ENCODE data around the gene ZNF837.

Gene ZNF837

GRCh38 chr19:58336820-58337219 is 44.0 kb downstream of the ZNF837 start:
- CTCF ChIA-PET: no interaction called here
- H3K9me3 ChIP-seq (ENCODE audit: control insufficient read depth, insufficient read depth, low read depth, low read length): no peaks in the 10 kb centered on the region
- TF ChIP-seq ZNF23 (tag by site-specific recombination; IDR thresholded peaks at IDR 0.05; ENCODE audit: borderline replicate concordance): no peak
- TF ChIP-seq ZNF155 (tag by site-specific recombination; IDR thresholded peaks at IDR 0.05): no peak
- TF ChIP-seq RBAK (tag by site-specific recombination; IDR thresholded peaks at IDR 0.05): no peak
- TF ChIP-seq TSHZ1 (tag by site-specific recombination; IDR thresholded peaks at IDR 0.05; ENCODE audit: borderline replicate concordance): no peak
- TF ChIP-seq ZFP37 (tag by site-specific recombination; IDR thresholded peaks at IDR 0.05): no peak
- TF ChIP-seq ZNF302 (tag by site-specific recombination; IDR thresholded peaks at IDR 0.05; ENCODE audit: low read depth): no peak
- no peak for TF ChIP-seq ZNF560 (tag by site-specific recombination; IDR thresholded peaks at IDR 0.05; ENCODE audit: borderline replicate concordance)
- TF ChIP-seq ZNF354C (tag by site-specific recombination; IDR thresholded peaks at IDR 0.05; ENCODE audit: borderline replicate concordance, low read depth): no peak
- TF ChIP-seq ZNF521 (tag by site-specific recombination; IDR thresholded peaks at IDR 0.05): no peak
- TF ChIP-seq ZNF510 (tag by site-specific recombination; IDR thresholded peaks at IDR 0.05; ENCODE audit: insufficient replicate concordance): no peak
- TF ChIP-seq, protein P1, sequence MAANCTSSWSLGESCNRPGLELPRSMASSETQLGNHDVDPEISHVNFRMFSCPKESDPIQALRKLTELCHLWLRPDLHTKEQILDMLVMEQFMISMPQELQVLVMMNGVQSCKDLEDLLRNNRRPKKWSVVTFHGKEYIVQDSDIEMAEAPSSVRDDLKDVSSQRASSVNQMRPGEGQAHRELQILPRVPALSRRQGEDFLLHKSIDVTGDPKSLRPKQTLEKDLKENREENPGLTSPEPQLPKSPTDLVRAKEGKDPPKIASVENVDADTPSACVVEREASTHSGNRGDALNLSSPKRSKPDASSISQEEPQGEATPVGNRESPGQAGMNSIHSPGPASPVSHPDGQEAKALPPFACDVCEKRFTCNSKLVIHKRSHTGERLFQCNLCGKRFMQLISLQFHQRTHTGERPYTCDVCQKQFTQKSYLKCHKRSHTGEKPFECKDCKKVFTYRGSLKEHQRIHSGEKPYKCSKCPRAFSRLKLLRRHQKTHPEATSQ (tag by site-specific recombination; IDR thresholded peaks at IDR 0.05): no peak
- TF ChIP-seq, protein P2, sequence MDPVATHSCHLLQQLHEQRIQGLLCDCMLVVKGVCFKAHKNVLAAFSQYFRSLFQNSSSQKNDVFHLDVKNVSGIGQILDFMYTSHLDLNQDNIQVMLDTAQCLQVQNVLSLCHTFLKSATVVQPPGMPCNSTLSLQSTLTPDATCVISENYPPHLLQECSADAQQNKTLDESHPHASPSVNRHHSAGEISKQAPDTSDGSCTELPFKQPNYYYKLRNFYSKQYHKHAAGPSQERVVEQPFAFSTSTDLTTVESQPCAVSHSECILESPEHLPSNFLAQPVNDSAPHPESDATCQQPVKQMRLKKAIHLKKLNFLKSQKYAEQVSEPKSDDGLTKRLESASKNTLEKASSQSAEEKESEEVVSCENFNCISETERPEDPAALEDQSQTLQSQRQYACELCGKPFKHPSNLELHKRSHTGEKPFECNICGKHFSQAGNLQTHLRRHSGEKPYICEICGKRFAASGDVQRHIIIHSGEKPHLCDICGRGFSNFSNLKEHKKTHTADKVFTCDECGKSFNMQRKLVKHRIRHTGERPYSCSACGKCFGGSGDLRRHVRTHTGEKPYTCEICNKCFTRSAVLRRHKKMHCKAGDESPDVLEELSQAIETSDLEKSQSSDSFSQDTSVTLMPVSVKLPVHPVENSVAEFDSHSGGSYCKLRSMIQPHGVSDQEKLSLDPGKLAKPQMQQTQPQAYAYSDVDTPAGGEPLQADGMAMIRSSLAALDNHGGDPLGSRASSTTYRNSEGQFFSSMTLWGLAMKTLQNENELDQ (tag by site-specific recombination; IDR thresholded peaks at IDR 0.05; ENCODE audit: low read depth): no peak
- no peak for TF ChIP-seq ZNF350 (tag by site-specific recombination; IDR thresholded peaks at IDR 0.05)
- TF ChIP-seq IKZF3 (tag by site-specific recombination; IDR thresholded peaks at IDR 0.05): no peak
- TF ChIP-seq ZNF335 (tag by site-specific recombination; conservative IDR thresholded peaks at IDR 0.05): no peak
- no peak for TF ChIP-seq ZBTB44 (tag by site-specific recombination; IDR thresholded peaks at IDR 0.05)
- H3K4me3 ChIP-seq (ENCODE audit: low read depth, low read length): no peak overlapping the region
- H3K4me1 ChIP-seq (ENCODE audit: control insufficient read depth, insufficient read depth, low read length): no peaks in the 10 kb centered on the region
- POLR2A ChIA-PET: no interaction called here
- H3K27ac ChIP-seq (ENCODE audit: extremely low read depth, low read depth, low read length): no peak overlapping the region
- H3K36me3 ChIP-seq (ENCODE audit: control insufficient read depth in 2 of 2, insufficient read depth in 1 of 2, low read length in 2 of 2): peaks cover 0 to 60% of the 10 kb centered on the region in 2 experiments; a peak in 1 of 3 replicates

- Histone ChIP-seq H3K36me3 (ENCODE audit: control insufficient read depth in 2 of 2, insufficient read depth in 1 of 2, low read length in 2 of 2) (peaks cover 0 to 54% of the 10 kb centered on the region in 2 experiments; a peak in 1 of 3 replicates), H3K9me3 (ENCODE audit: control insufficient read depth, insufficient read depth, low read depth, low read length) (no peaks in the 10 kb centered on the region), H3K27ac (ENCODE audit: extremely low read depth, low read depth, low read length) (no peak overlapping the region), H3K4me1 (ENCODE audit: control insufficient read depth, insufficient read depth, low read length) (no peaks in the 10 kb centered on the region), H3K4me3 (ENCODE audit: low read depth, low read length) (no peak overlapping the region)
- no peak for TF ChIP-seq ZNF560 (tag by site-specific recombination; IDR thresholded peaks at IDR 0.05; ENCODE audit: borderline replicate concordance)
- ChIA-PET POLR2A (no interaction called here), CTCF (interaction anchor here (0.7 kb wide), 1 partner anchor 18 kb away, joined by 3 read pairs; no protein-coding TSS in a partner anchor)
These were observed 44.6 kb downstream of the ZNF837 start for GRCh38 chr19:58336216-58336615.

Measured in HEK293 (cell line).